Esophagus (tissue), 2 donors: Measurements from ENCODE around the gene LRRC17. TPM values are rescaled to one million over a fixed set of nuclear protein-coding genes. Genes with fewer than 3 reads are reported as not detected.

ENCODE experiments used
- H3K27ac ChIP-seq, 2 donors: one replicate each; pipeline ENCODE4 v1.5.1; 2013; ENCODE audit warnings: low read depth in 2 of 2, mild to moderate bottlenecking in 2 of 2, inconsistent platforms in 1 of 2, low read length in 1 of 2, moderate library complexity in 1 of 2
- H3K27me3 ChIP-seq, 2 donors: one replicate each; pipeline ENCODE4 v1.6.1; 2013; ENCODE audit warnings: low read length in 2 of 2, control low read depth in 1 of 2, mild to moderate bottlenecking in 1 of 2; ENCODE audit not compliant: insufficient read depth in 2 of 2, control insufficient read depth in 1 of 2
- H3K36me3 ChIP-seq, 2 donors: one replicate each; pipeline ENCODE4 v1.6.1; 2013; ENCODE audit warnings: low read length in 1 of 2; ENCODE audit not compliant: control insufficient read depth in 2 of 2, insufficient read depth in 2 of 2
- H3K4me1 ChIP-seq, 2 donors: one replicate each; pipeline ENCODE4 v1.6.1; 2013; ENCODE audit warnings: low read length in 1 of 2; ENCODE audit not compliant: control insufficient read depth in 2 of 2, insufficient read depth in 2 of 2
- H3K4me3 ChIP-seq, 2 donors: one replicate each; pipeline ENCODE4 v1.5.1; 2013; ENCODE audit warnings: low read length in 2 of 2, mild to moderate bottlenecking in 2 of 2, low read depth in 1 of 2, moderate library complexity in 1 of 2
- H3K9me3 ChIP-seq, 2 donors: one replicate each; pipeline ENCODE4 v1.6.1; 2013; ENCODE audit warnings: mild to moderate bottlenecking in 2 of 2, low read depth in 1 of 2, low read length in 1 of 2, moderate library complexity in 1 of 2; ENCODE audit not compliant: control insufficient read depth in 2 of 2, insufficient read depth in 1 of 2
- WGBS, 2 donors: extraction: QIAGEN DNeasy Blood & Tissue Kit; methylation state at CpG; one replicate each; pipeline ENCODE4 v1.1.7; 2013; 5-methylcytosine and 5-hydroxymethylcytosine counted together
- polyA plus RNA-seq, 2 donors: library from polyadenylated mRNA; stranded (reverse); fragments of 200-250 nt; gene quantifications; one replicate each; pipeline ENCODE4 v1.2.3, GENCODE V29; 2013
- donor health status: healthy with polysubstance abuse.
- donor health status: Bipolar disorder and iron deficiency.

Gene LRRC17
- polyA plus RNA-seq, 2 donors = 0.26 to 0.27 TPM

DNA sequence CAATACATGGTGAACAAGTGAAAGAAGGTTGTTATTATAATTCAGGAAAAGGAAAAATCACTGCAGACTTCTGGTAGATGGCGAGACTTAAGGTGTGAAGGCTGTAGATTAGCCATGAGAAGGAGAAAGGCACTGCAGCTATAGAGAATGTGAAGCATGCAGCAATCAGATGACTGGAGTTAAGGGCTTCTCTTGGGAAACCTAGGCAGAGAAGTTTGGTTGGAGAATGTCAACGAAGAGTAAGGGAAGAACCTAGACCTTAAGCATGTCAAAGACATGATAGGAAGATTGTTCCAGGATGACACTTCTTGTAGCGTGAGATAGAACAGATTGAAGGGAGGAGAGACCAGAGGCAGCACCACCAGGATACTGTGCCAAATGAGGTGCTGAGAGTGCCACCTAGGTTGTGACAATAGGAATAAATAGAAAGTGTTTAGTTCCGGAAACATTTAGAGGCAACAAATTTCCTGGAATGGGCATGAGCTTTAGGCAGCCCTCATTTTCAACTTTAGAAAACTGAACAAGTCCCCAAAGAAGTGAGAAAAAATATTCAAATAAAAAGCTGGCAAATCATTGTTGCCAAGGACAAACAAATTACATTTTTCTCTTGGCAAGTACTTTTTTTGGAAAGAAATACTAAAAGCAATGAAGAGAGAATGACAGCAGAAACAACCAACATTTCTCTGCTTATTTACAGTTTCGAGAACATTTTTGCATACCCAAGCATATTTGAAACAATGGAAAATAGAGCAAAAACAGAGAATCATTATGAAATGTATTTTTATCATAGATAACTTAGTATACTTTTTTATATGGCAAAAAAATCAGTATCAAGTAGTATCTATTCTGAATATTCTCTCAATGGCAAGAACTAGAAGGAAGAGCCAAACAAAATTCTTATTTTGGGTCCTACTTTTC, 4.9 kb downstream of the LRRC17 start:
- no peaks in the 10 kb centered on the region for H3K27me3 ChIP-seq
- no peaks in the 10 kb centered on the region for H3K9me3 ChIP-seq
- H3K4me3 ChIP-seq = no peak overlapping the region
- whole genome bisulfite sequencing, 2 donors = 76 to 84% methylated on average over 5 of the region's 5 CpGs
- no peaks in the 10 kb centered on the region for H3K36me3 ChIP-seq
- H3K27ac ChIP-seq = no peak overlapping the region
- no peaks in the 10 kb centered on the region for H3K4me1 ChIP-seq

DNA sequence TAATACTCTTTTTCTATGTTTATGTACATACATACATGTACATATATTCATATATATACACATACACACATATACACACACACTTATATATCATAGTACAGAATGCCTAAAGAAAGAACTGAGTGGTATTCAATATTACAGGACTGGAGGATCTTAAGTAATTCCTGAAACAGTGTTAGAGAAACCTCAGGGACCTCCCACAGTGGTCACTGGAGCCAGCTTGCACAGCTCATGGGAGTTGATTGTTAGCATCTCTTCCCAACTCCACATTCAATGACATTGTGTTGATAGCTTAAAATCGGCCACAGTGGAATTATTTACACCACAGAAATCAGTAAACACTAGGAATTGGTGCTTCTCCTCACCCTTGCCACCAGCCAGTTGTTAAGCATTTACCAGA, 6.0 kb downstream of the LRRC17 start:
- Histone ChIP-seq H3K27me3 (no peaks in the 10 kb centered on the region), H3K36me3 (no peaks in the 10 kb centered on the region), H3K4me3 (no peak overlapping the region), H3K9me3 (no peaks in the 10 kb centered on the region), H3K4me1 (no peaks in the 10 kb centered on the region), H3K27ac (no peak overlapping the region)
- 33 to 38% methylated on average over 1 of the region's 1 CpG for WGBS, 2 donors

GRCh38 chr7:102925976-102926782, 13.4 kb downstream of the LRRC17 start:
- WGBS, 2 donors = 51 to 54% methylated on average over 5 of the region's 5 CpGs
- no peak overlapping the region for H3K4me3 ChIP-seq
- H3K27me3 ChIP-seq = no peaks in the 10 kb centered on the region

GRCh38 chr7:102926783-102927140, 14.0 kb downstream of the LRRC17 start:
- no peaks in the 10 kb centered on the region for H3K27me3 ChIP-seq
- no peaks in the 10 kb centered on the region for H3K4me1 ChIP-seq
- H3K27ac ChIP-seq = no peak overlapping the region
- H3K9me3 ChIP-seq = no peaks in the 10 kb centered on the region
- no peaks in the 10 kb centered on the region for H3K36me3 ChIP-seq
- H3K4me3 ChIP-seq = no peak overlapping the region

More at GRCh38 chr7:102925976-102926782, 13.4 kb downstream of the LRRC17 start:
- H3K27ac ChIP-seq = no peak overlapping the region
- no peaks in the 10 kb centered on the region for H3K9me3 ChIP-seq
- H3K36me3 ChIP-seq = no peaks in the 10 kb centered on the region
- H3K4me1 ChIP-seq = no peaks in the 10 kb centered on the region

- Histone ChIP-seq H3K27me3 (no peaks in the 10 kb centered on the region), H3K36me3 (no peaks in the 10 kb centered on the region), H3K27ac (no peak overlapping the region), H3K4me1 (no peaks in the 10 kb centered on the region), H3K9me3 (no peaks in the 10 kb centered on the region), H3K4me3 (no peak overlapping the region)
- WGBS, 2 donors = 42 to 47% methylated on average over 2 of the region's 2 CpGs
Measured at GRCh38 chr7:102927312-102927933, 14.6 kb downstream of the LRRC17 start.

GRCh38 chr7:102931757-102932156, 19.0 kb downstream of the LRRC17 start:
- Histone ChIP-seq H3K36me3 (no peaks in the 10 kb centered on the region), H3K4me3 (no peak overlapping the region), H3K27me3 (no peaks in the 10 kb centered on the region), H3K4me1 (no peaks in the 10 kb centered on the region), H3K9me3 (no peaks in the 10 kb centered on the region), H3K27ac (no peak overlapping the region)
- WGBS, 2 donors = 55 to 67% methylated on average over 1 of the region's 1 CpG

DNA sequence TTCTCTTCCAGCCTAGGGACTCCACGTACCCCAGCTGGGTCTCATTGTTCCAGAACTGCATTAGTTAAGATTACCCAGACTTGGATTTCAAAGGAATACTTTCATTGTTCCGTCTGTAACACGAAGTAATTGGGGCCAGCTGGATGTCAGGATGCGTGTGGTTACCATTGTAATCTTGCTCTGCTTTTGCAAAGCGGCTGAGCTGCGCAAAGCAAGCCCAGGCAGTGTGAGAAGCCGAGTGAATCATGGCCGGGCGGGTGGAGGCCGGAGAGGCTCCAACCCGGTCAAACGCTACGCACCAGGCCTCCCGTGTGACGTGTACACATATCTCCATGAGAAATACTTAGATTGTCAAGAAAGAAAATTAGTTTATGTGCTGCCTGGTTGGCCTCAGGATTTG, 21.0 kb downstream of the LRRC17 start:
- H3K4me3 ChIP-seq = no peak overlapping the region
- H3K4me1 ChIP-seq = no peaks in the 10 kb centered on the region
- no peaks in the 10 kb centered on the region for H3K9me3 ChIP-seq
- WGBS, 2 donors = 37 to 56% methylated on average over 15 of the region's 15 CpGs
- H3K36me3 ChIP-seq = no peaks in the 10 kb centered on the region
- H3K27ac ChIP-seq = peak overlapping the region; percentile 0 to 29
- no peaks in the 10 kb centered on the region for H3K27me3 ChIP-seq

GRCh38 chr7:102934239-102934638, 21.4 kb downstream of the LRRC17 start:
- no peaks in the 10 kb centered on the region for H3K9me3 ChIP-seq
- H3K36me3 ChIP-seq = no peaks in the 10 kb centered on the region
- H3K27me3 ChIP-seq = no peaks in the 10 kb centered on the region
- H3K27ac ChIP-seq = peak overlapping the region in 1 of 2 donors; percentile 0
- WGBS, 2 donors = 64 to 69% methylated on average over 8 of the region's 8 CpGs
- H3K4me3 ChIP-seq = no peak overlapping the region
- no peaks in the 10 kb centered on the region for H3K4me1 ChIP-seq

- Histone ChIP-seq H3K27me3 (no peaks in the 10 kb centered on the region), H3K36me3 (no peaks in the 10 kb centered on the region), H3K9me3 (no peaks in the 10 kb centered on the region), H3K27ac (no peak overlapping the region), H3K4me1 (no peaks in the 10 kb centered on the region), H3K4me3 (no peak overlapping the region)
- WGBS, 2 donors = 76 to 83% methylated on average over 3 of the region's 3 CpGs
Measured at GRCh38 chr7:102934701-102935100, 21.9 kb downstream of the LRRC17 start.
